IMR-90 (cell line): ENCODE measurements around the gene DLG5. TPM values are rescaled to one million over a fixed set of nuclear protein-coding genes. Genes with fewer than 3 reads are reported as not detected.

ENCODE experiments used
- ATAC-seq: fragments of 200-7000 bp; cut with Tn5 transposase; 2 replicates; pipeline ENCODE4 v1.9.1; 2020; ENCODE audit warnings: low read depth, mild to moderate bottlenecking, moderate library complexity
- BruUV-seq: library from RNA; stranded (reverse); fragments of 400-500 nt; replicated peaks from 2 replicates; lab custom pipeline; 2021; lab: Mats Ljungman, UMichigan
- CTCF ChIA-PET: fragments of 300-600 bp; formaldehyde crosslinking; extraction: SDS; loops from one replicate; lab custom pipeline; 2021; ENCODE audit warnings: antibody characterized with exemption; lab: Yijun Ruan, JAX
- POLR2A ChIA-PET: fragments of 300-600 bp; sonication (Branson Sonifier 250); formaldehyde crosslinking; loops from one replicate; lab custom pipeline; 2022; ENCODE audit warnings: antibody characterized with exemption; ENCODE audit not compliant: unreplicated experiment; lab: Charles Lee
- DNase-seq: peaks from one replicate; pipeline ENCODE4 v3.0.0; 2013
- H2AFZ ChIP-seq: replicated peaks from 2 replicates; pipeline ENCODE3; 2013; ENCODE audit warnings: low read length, mild to moderate bottlenecking; ENCODE audit not compliant: poor library complexity
- H2AK5ac ChIP-seq: 2 replicates; pipeline ENCODE4 v1.6.1; 2013; ENCODE audit warnings: low read depth, low read length, inconsistent platforms
- H2AK9ac ChIP-seq: replicated peaks from 2 replicates; pipeline ENCODE3; 2013; ENCODE audit warnings: mild to moderate bottlenecking, low read depth, low read length, moderate library complexity; ENCODE audit not compliant: poor library complexity
- H2BK120ac ChIP-seq: 2 replicates; pipeline ENCODE4 v1.6.1; 2013; ENCODE audit warnings: low read depth, low read length, inconsistent platforms
- H2BK15ac ChIP-seq: 3 replicates; pipeline ENCODE4 v1.6.1; 2013; ENCODE audit warnings: low read depth, low read length, inconsistent platforms
- H2BK20ac ChIP-seq: 2 replicates; pipeline ENCODE4 v1.6.1; 2013; ENCODE audit warnings: low read depth, mild to moderate bottlenecking, inconsistent platforms, low read length, moderate library complexity
- H2BK5ac ChIP-seq: 2 replicates; pipeline ENCODE4 v1.6.1; 2013; ENCODE audit warnings: mild to moderate bottlenecking, low read depth, low read length, inconsistent platforms; ENCODE audit not compliant: poor library complexity, severe bottlenecking
- H3K14ac ChIP-seq: replicated peaks from 2 replicates; pipeline ENCODE4 v1.6.1; 2013; ENCODE audit warnings: low read depth, low read length, inconsistent platforms
- H3K18ac ChIP-seq: 2 replicates; pipeline ENCODE4 v1.6.1; 2013; ENCODE audit warnings: low read depth, low read length, control low read depth
- H3K23ac ChIP-seq: 2 replicates; pipeline ENCODE4 v1.6.1; 2013; ENCODE audit warnings: low read depth, low read length, inconsistent platforms
- H3K27ac ChIP-seq: 2 replicates; pipeline ENCODE4 v1.5.1; 2013; ENCODE audit warnings: mild to moderate bottlenecking, control low read depth, low read length; ENCODE audit not compliant: insufficient read depth
- H3K27me3 ChIP-seq: 2 replicates; pipeline ENCODE4 v1.6.1; 2013; ENCODE audit warnings: low read length; ENCODE audit not compliant: control insufficient read depth, insufficient read depth
- H3K36me3 ChIP-seq: 2 replicates; pipeline ENCODE4 v1.6.1; 2013; ENCODE audit warnings: low read length, mixed read lengths; ENCODE audit not compliant: control insufficient read depth, insufficient read depth
- H3K4ac ChIP-seq: 2 replicates; pipeline ENCODE4 v1.6.1; 2013; ENCODE audit warnings: low read depth, low read length, inconsistent platforms
- H3K4me1 ChIP-seq: 2 replicates; pipeline ENCODE4 v1.6.1; 2013; ENCODE audit warnings: low read length, mixed read lengths; ENCODE audit not compliant: control insufficient read depth, insufficient read depth
- H3K4me2 ChIP-seq: 2 replicates; pipeline ENCODE4 v1.6.1; 2013; ENCODE audit warnings: low read depth, mild to moderate bottlenecking, control low read depth, low read length, moderate library complexity
- H3K4me3 ChIP-seq: 2 replicates; pipeline ENCODE4 v1.5.1; 2013; ENCODE audit warnings: low read depth, mild to moderate bottlenecking, control low read depth, low read length, moderate library complexity; ENCODE audit not compliant: insufficient read depth
- H3K56ac ChIP-seq: 2 replicates; pipeline ENCODE4 v1.6.1; 2013; ENCODE audit warnings: low read length, inconsistent platforms; ENCODE audit not compliant: insufficient read depth; ENCODE audit errors: extremely low read depth
- H3K79me1 ChIP-seq, 2 experiments: 2 replicates each; pipeline ENCODE4 v1.6.1; 2013; ENCODE audit warnings: low read length in 2 of 2, inconsistent platforms in 1 of 2, low read depth in 1 of 2
- H3K9ac ChIP-seq: 2 replicates; pipeline ENCODE4 v1.6.1; 2013; ENCODE audit warnings: low read depth, low read length, control low read depth
- H3K9me1 ChIP-seq: 2 replicates; pipeline ENCODE4 v1.6.1; 2013; ENCODE audit warnings: low read length, inconsistent platforms; ENCODE audit not compliant: insufficient read depth
- H3K9me3 ChIP-seq: 2 replicates; pipeline ENCODE4 v1.6.1; 2013; ENCODE audit warnings: low read length; ENCODE audit not compliant: control insufficient read depth, insufficient read depth
- H4K20me1 ChIP-seq: 2 replicates; pipeline ENCODE4 v1.6.1; 2013; ENCODE audit warnings: low read length, inconsistent platforms; ENCODE audit not compliant: insufficient read depth
- H4K5ac ChIP-seq: 2 replicates; pipeline ENCODE4 v1.6.1; 2013; ENCODE audit warnings: mild to moderate bottlenecking, low read depth, low read length, control low read depth
- H4K8ac ChIP-seq, 2 experiments: 2 replicates each; pipeline ENCODE4 v1.6.1; 2013; ENCODE audit warnings: low read depth in 2 of 2, low read length in 2 of 2, control low read depth in 1 of 2, inconsistent platforms in 1 of 2
- H4K91ac ChIP-seq: 2 replicates; pipeline ENCODE4 v1.6.1; 2013; ENCODE audit warnings: low read depth, low read length, inconsistent platforms; ENCODE audit not compliant: insufficient read depth
- CHD1 ChIP-seq: IDR thresholded peaks from 2 replicates; pipeline ENCODE4 v1.6.1; 2012; ENCODE audit warnings: low read depth, low read length, improper control_type of control experiment
- MAFK ChIP-seq: IDR thresholded peaks from 2 replicates; pipeline ENCODE4 v1.6.1; 2012; ENCODE audit warnings: low read depth, low read length, improper control_type of control experiment
- MAZ ChIP-seq: IDR thresholded peaks from 2 replicates; pipeline ENCODE4 v1.6.1; 2012; ENCODE audit warnings: low read depth, mild to moderate bottlenecking, low read length, improper control_type of control experiment, moderate library complexity, borderline replicate concordance
- POLR2A ChIP-seq: IDR thresholded peaks from 2 replicates; pipeline ENCODE4 v1.6.1; 2012; ENCODE audit warnings: mild to moderate bottlenecking, low read depth, low read length
- RCOR1 ChIP-seq: IDR thresholded peaks from 2 replicates; pipeline ENCODE4 v1.6.1; 2012; ENCODE audit warnings: mild to moderate bottlenecking, low read length, improper control_type of control experiment; ENCODE audit not compliant: insufficient replicate concordance
- RFX5 ChIP-seq: IDR thresholded peaks from 2 replicates; pipeline ENCODE4 v1.8.0; 2012; ENCODE audit warnings: low read depth, mild to moderate bottlenecking, low read length, moderate library complexity
- SMC3 ChIP-seq: fragments of 150-350 bp; IDR thresholded peaks from 2 replicates; pipeline ENCODE4 v1.6.1; 2016; ENCODE audit warnings: low read depth, mild to moderate bottlenecking, antibody characterized with exemption, low read length, moderate library complexity
- WGBS, 2 experiments: methylation state at CpG; one replicate each; pipeline versions ENCODE4 v1.1.5 to v1.1.7; 2013; ENCODE audit warnings: missing lambda C conversion rate in 2 of 2; ENCODE audit not compliant: insufficient read length in 1 of 2; ENCODE audit errors: extremely low coverage in 2 of 2; 5-methylcytosine and 5-hydroxymethylcytosine counted together
- dilution Hi-C: fragments of 300-500 bp; cut with HindIII; formaldehyde crosslinking; loops from one replicate; pipeline ENCODE4 v1.14.3; 2018; ENCODE audit warnings: low sequenced_read_pairs; ENCODE audit not compliant: unreplicated experiment
- in situ Hi-C: fragments of 300-500 bp; cut with MboI; formaldehyde crosslinking; loops from 3 replicates; pipeline ENCODE4 v1.14.3; 2019; ENCODE audit warnings: low sequenced_read_pairs, inconsistent platforms, mixed read lengths
- intact Hi-C: fragments of 100-400 bp; cut with micrococcal nuclease; formaldehyde crosslinking; loops from 2 replicates; pipeline ENCODE4 v1.10.0; 2022
- polyA plus RNA-seq, 3 experiments: library from polyadenylated mRNA; depleted of rRNA; stranded (reverse); fragments of >200 nt; gene quantifications; 2 replicates each; pipeline ENCODE4 v1.2.3, GENCODE V29; 2012; ENCODE audit warnings: low replicate concordance in 1 of 3
- total RNA-seq: library from RNA; depleted of rRNA; stranded (reverse); fragments of >200 nt; gene quantifications from 2 replicates; pipeline ENCODE4 v1.2.3, GENCODE V29; 2012

Gene DLG5
- total and polyA plus RNA-seq, 2 of the 4 experiments (the other 2 are of a cell fraction) = 12.7 to 28.7 TPM

- Histone ChIP-seq H3K9me3 (no peaks in the 10 kb centered on the region), H2BK20ac (no peak overlapping the region), H3K4me1 (peaks cover 5% of the 10 kb centered on the region), H3K23ac (no peak overlapping the region), H3K4me3 (no peak overlapping the region), H4K91ac (no peak overlapping the region), H3K4me2 (no peak overlapping the region), H2AK9ac (no peak overlapping the region), H3K27me3 (no peaks in the 10 kb centered on the region), H4K5ac (no peak overlapping the region), H3K9ac (no peak overlapping the region), H4K8ac (no peak overlapping the region), H2BK120ac (no peak overlapping the region), H2BK15ac (no peak overlapping the region), H3K9me1 (peaks cover 33% of the 10 kb centered on the region), H3K56ac (no peak overlapping the region), H3K79me1 (peaks cover 41 to 85% of the 10 kb centered on the region in 2 experiments), H3K27ac (no peak overlapping the region), H4K20me1 (peaks cover 46% of the 10 kb centered on the region), H3K4ac (no peak overlapping the region), H2AFZ (no peak overlapping the region), H2AK5ac (no peak overlapping the region), H3K14ac (no peak overlapping the region), H3K36me3 (peaks cover 18% of the 10 kb centered on the region; the same call in 1 of the 2 replicates), H2BK5ac (no peak overlapping the region), H3K18ac (no peak overlapping the region)
- dilution Hi-C loops = no loop called here
- in situ Hi-C loops = no loop called here
- no CpG with 5 or more reads among the region's 6 CpGs for WGBS, 2 experiments
- TF ChIP-seq RCOR1 (no peak), MAFK (no peak), POLR2A (no peak), CHD1 (no peak), RFX5 (no peak), MAZ (no peak), SMC3 (no peak)
- ChIA-PET POLR2A (no interaction called here), CTCF (interaction anchor here (1.1 kb wide), 1 partner anchor 14 kb away, joined by 3 read pairs; no protein-coding TSS in a partner anchor)
- no peak for ATAC-seq
- intact Hi-C loops = no loop called here
- DNase-seq = no peak
- BruUV-seq = no TSS peak
These were observed 65.2 kb downstream of the DLG5 start for GRCh38 chr10:77861366-77861765.
